HepG2 (cell line): ENCODE measurements around the gene RBBP8NL. TPM values are rescaled to one million over a fixed set of nuclear protein-coding genes. Genes with fewer than 3 reads are reported as not detected.

Source experiments
- ATAC-seq: fragments of 200-7000 bp; cut with Tn5 transposase; 3 replicates; pipeline ENCODE4 v1.9.1; 2020; ENCODE audit warnings: mild to moderate bottlenecking, moderate library complexity
- BruUV-seq: library from RNA; stranded (reverse); fragments of 400-500 nt; replicated peaks from 2 replicates; lab custom pipeline; 2021; lab: Mats Ljungman, UMichigan
- CTCF ChIA-PET: fragments of 300-600 bp; formaldehyde crosslinking; extraction: SDS; loops from one replicate; lab custom pipeline; 2021; ENCODE audit warnings: low total read pairs, inconsistent platforms, low intra/inter-chr PET ratio; lab: Yijun Ruan, JAX
- POLR2A ChIA-PET: fragments of 350-600 bp; sonication (Branson Sonifier 250); formaldehyde crosslinking; loops from one replicate; lab custom pipeline; 2020; ENCODE audit warnings: antibody characterized with exemption, inconsistent platforms; lab: Yijun Ruan, JAX
- DNase-seq: peaks from one replicate; pipeline ENCODE4 v3.0.0-alpha.2; 2015; ENCODE audit warnings: low spot score
- FAIRE-seq: peaks from 3 replicates; lab custom pipeline; 2011; peaks lifted over from hg19 to GRCh38; lab: Jason Lieb, UNC
- H2AFZ ChIP-seq: one replicate; pipeline ENCODE4 v1.6.1; 2011; ENCODE audit warnings: low read length, inconsistent platforms
- H3K27ac ChIP-seq: fragments of 300-600 bp; 3 replicates; pipeline ENCODE4 v1.8.0; 2011; ENCODE audit warnings: mixed run types, mild to moderate bottlenecking, mixed read lengths, low read length, inconsistent platforms; ENCODE audit not compliant: insufficient read depth; ENCODE audit errors: extremely low read length
- H3K27me3 ChIP-seq, 2 experiments: fragments of 200-600 bp in 1 of 2; 2 replicates in 1 of 2; 3 replicates in 1 of 2; pipeline versions ENCODE4 v1.6.0 to v1.8.0; 2011; ENCODE audit warnings: low read length in 2 of 2, mild to moderate bottlenecking in 2 of 2, moderate library complexity in 2 of 2, inconsistent platforms in 1 of 2; ENCODE audit not compliant: insufficient read depth in 2 of 2, control insufficient read depth in 1 of 2
- H3K36me3 ChIP-seq, 2 experiments: fragments of 200-600 bp in 1 of 2; replicated peaks in 1 of 2; 2 replicates in 1 of 2; 3 replicates in 1 of 2; pipeline versions ENCODE4 v1.5.1 to v1.8.0; 2011; ENCODE audit warnings: low read length in 2 of 2, inconsistent platforms in 1 of 2; ENCODE audit not compliant: insufficient read depth in 2 of 2, control insufficient read depth in 1 of 2
- H3K4me1 ChIP-seq: 2 replicates; pipeline ENCODE4 v1.5.1; 2012; ENCODE audit warnings: low read length, inconsistent platforms; ENCODE audit not compliant: insufficient read depth
- H3K4me2 ChIP-seq: 2 replicates; pipeline ENCODE4 v1.6.0; 2011; ENCODE audit warnings: low read depth, low read length, inconsistent platforms
- H3K4me3 ChIP-seq, 3 experiments: fragments of 200-600 bp in 1 of 3; sonication (generic), shearing (Covaris generic) in 1 of 3; replicated peaks in 1 of 3; 2 replicates each; pipeline ENCODE4 v1.5.1; 2011 to 2016; ENCODE audit warnings: low read length in 3 of 3, inconsistent platforms in 2 of 3, low read depth in 2 of 3, mild to moderate bottlenecking in 2 of 3, control low read depth in 1 of 3, mixed read lengths in 1 of 3; ENCODE audit not compliant: insufficient read depth in 1 of 3
- H3K79me2 ChIP-seq: one replicate; pipeline ENCODE4 v1.6.1; 2011; ENCODE audit warnings: low read length, inconsistent platforms; ENCODE audit not compliant: insufficient read depth
- H3K9ac ChIP-seq: 2 replicates; pipeline ENCODE4 v1.6.0; 2011; ENCODE audit warnings: mild to moderate bottlenecking, low read depth, low read length, inconsistent platforms; ENCODE audit not compliant: insufficient read depth
- H3K9me3 ChIP-seq: 2 replicates; pipeline ENCODE4 v1.5.1; 2012; ENCODE audit warnings: mild to moderate bottlenecking, low read length
- H4K20me1 ChIP-seq: 2 replicates; pipeline ENCODE4 v1.6.0; 2011; ENCODE audit warnings: inconsistent platforms, mild to moderate bottlenecking, low read length, moderate library complexity; ENCODE audit not compliant: insufficient read depth
- ZFX ChIP-seq: sonication (generic); formaldehyde crosslinking; IDR thresholded peaks from 2 replicates; pipeline ENCODE4 v1.4.0; 2020; ENCODE audit warnings: mild to moderate bottlenecking, low read depth, missing genetic modification reagents, moderate library complexity
- ZNF552 ChIP-seq: sonication (generic); formaldehyde crosslinking; IDR thresholded peaks from 2 replicates; pipeline ENCODE4 v1.9.0; 2022; ENCODE audit warnings: missing genetic modification reagents, mild to moderate bottlenecking, borderline replicate concordance
- ZNF563 ChIP-seq: sonication (generic); formaldehyde crosslinking; IDR thresholded peaks from 2 replicates; pipeline ENCODE4 v1.8.0; 2022; ENCODE audit warnings: mild to moderate bottlenecking, moderate library complexity, missing genetic modification reagents
- ZNF879 ChIP-seq: sonication (generic); formaldehyde crosslinking; IDR thresholded peaks from 2 replicates; pipeline ENCODE4 v1.8.1; 2023; ENCODE audit warnings: missing genetic modification reagents
- WGBS: methylation state at CpG from one replicate; pipeline ENCODE4 v1.1.6; 2017; ENCODE audit warnings: low lambda C conversion rate; 5-methylcytosine and 5-hydroxymethylcytosine counted together
- in situ Hi-C: cut with HindIII; loops from 2 replicates; pipeline ENCODE4 v1.10.0; 2017; ENCODE audit warnings: low pct_unique_long_range_greater_than_20kb; ENCODE audit not compliant: extremely low pct_ligation_motif_present
- intact Hi-C: fragments of 100-400 bp; cut with micrococcal nuclease; formaldehyde crosslinking; loops from one replicate; pipeline ENCODE4 v1.10.0; 2022; ENCODE audit not compliant: unreplicated experiment
- polyA plus RNA-seq, 8 experiments: library from polyadenylated mRNA; depleted of rRNA in 3 of 8; stranded (reverse) in 7 of 8; unstranded in 1 of 8; fragments of >200 nt; fragmentation: Illumina TruSeq in 4 of 8; extraction: Trizol in 4 of 8; gene quantifications; 2 replicates each; pipeline versions ENCODE4 v1.2.1 to v1.2.3, GENCODE V29; 2011 to 2016; ENCODE audit warnings: low read depth in 4 of 8, missing spikeins in 1 of 8, mixed read lengths in 1 of 8; ENCODE audit not compliant: insufficient read depth in 1 of 8
- total RNA-seq, 5 experiments: library from RNA; depleted of rRNA; stranded (reverse); fragments of >200 nt; fragmentation: Illumina TruSeq; extraction: Trizol; gene quantifications; 2 replicates each; pipeline ENCODE4 v1.2.3, GENCODE V29; 2016; ENCODE audit warnings: low read depth in 1 of 5
- TF ChIP-seq, protein P1 (sequence below): sonication (generic); formaldehyde crosslinking; IDR thresholded peaks from one replicate; pipeline ENCODE4 v1.5.1; 2020; ENCODE audit warnings: mild to moderate bottlenecking, missing genetic modification reagents; ENCODE audit errors: not compliant biosample characterization
- TF ChIP-seq, protein P2 (sequence below): sonication (generic); formaldehyde crosslinking; IDR thresholded peaks from 2 replicates; pipeline ENCODE4 v1.8.0; 2022; ENCODE audit warnings: mild to moderate bottlenecking, missing genetic modification reagents, moderate library complexity
- TF ChIP-seq, protein P3 (sequence below): sonication (generic); formaldehyde crosslinking; IDR thresholded peaks from 2 replicates; pipeline ENCODE4 v1.4.0; 2020; ENCODE audit warnings: mild to moderate bottlenecking, missing genetic modification reagents

The RBBP8NL gene
- total and polyA plus RNA-seq, 2 of the 13 experiments (the other 11 are each of a cell fraction or from before 2014, with no cell fraction given), result 0.69 to 0.86 TPM

DNA sequence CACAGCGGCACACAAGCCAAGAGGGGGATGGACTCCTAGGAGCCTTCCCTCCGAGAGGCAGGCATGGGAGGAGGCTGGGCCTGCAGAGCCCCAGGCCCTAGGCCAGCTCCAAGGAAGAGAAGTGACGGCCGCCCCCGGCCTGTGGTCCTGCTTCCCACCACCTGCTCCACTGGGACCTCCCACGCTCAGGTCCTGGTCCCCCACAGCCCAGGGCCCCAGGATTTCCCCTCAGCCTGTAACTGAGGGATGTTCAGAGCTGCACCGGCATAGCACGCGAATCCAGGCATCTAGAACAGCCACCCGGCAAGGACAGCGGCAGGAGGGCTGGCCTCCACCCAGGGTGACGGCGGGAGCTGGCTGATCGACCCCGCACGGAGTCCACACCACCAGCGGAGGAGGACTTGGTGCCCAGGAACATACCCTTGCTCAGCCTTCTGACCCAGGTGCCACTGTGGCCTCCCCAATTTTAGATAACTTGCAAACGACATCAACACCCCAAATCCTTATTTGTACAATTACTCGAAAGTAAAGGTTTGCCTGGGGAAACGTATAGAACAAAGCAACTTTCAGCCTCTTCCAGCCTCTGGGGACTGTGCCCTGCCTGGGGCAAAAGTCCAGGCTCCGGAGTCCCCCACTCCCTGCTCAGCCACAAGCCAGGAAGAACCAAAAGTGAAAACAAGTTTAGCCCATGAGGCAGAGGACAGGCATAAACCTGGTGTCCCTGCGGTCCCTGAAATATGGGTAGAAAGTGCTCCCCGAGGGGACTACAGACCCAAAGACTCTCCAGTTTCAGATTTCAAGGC lies 45.0 kb upstream of the RBBP8NL start (continued):
- TF ChIP-seq, protein P1, sequence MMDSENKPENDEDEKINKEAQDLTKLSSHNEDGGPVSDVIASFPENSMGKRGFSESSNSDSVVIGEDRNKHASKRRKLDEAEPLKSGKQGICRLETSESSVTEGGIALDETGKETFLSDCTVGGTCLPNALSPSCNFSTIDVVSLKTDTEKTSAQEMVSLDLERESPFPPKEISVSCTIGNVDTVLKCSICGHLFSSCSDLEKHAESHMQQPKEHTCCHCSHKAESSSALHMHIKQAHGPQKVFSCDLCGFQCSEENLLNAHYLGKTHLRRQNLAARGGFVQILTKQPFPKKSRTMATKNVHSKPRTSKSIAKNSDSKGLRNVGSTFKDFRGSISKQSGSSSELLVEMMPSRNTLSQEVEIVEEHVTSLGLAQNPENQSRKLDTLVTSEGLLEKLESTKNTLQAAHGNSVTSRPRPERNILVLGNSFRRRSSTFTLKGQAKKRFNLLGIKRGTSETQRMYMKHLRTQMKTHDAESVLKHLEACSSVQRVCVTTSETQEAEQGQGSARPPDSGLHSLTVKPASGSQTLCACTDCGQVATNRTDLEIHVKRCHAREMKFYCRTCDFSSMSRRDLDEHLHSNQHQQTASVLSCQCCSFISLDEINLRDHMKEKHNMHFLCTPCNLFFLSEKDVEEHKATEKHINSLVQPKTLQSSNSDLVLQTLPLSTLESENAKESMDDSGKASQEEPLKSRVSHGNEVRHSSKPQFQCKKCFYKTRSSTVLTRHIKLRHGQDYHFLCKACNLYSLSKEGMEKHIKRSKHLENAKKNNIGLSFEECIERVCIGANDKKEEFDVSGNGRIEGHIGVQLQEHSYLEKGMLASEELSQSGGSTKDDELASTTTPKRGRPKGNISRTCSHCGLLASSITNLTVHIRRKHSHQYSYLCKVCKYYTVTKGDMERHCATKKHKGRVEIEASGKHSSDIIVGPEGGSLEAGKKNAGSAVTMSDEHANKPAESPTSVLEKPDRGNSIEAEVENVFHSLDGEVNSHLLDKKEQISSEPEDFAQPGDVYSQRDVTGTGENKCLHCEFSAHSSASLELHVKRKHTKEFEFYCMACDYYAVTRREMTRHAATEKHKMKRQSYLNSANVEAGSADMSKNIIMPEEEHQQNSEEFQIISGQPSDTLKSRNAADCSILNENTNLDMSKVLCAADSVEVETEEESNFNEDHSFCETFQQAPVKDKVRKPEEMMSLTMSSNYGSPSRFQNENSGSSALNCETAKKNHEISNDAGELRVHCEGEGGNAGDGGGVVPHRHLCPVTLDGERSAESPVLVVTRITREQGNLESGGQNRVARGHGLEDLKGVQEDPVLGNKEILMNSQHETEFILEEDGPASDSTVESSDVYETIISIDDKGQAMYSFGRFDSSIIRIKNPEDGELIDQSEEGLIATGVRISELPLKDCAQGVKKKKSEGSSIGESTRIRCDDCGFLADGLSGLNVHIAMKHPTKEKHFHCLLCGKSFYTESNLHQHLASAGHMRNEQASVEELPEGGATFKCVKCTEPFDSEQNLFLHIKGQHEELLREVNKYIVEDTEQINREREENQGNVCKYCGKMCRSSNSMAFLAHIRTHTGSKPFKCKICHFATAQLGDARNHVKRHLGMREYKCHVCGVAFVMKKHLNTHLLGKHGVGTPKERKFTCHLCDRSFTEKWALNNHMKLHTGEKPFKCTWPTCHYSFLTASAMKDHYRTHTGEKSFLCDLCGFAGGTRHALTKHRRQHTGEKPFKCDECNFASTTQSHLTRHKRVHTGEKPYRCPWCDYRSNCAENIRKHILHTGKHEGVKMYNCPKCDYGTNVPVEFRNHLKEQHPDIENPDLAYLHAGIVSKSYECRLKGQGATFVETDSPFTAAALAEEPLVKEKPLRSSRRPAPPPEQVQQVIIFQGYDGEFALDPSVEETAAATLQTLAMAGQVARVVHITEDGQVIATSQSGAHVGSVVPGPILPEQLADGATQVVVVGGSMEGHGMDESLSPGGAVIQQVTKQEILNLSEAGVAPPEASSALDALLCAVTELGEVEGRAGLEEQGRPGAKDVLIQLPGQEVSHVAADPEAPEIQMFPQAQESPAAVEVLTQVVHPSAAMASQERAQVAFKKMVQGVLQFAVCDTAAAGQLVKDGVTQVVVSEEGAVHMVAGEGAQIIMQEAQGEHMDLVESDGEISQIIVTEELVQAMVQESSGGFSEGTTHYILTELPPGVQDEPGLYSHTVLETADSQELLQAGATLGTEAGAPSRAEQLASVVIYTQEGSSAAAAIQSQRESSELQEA (CRISPR knock-in tag), result peak; percentile 89
- TF ChIP-seq ZNF552, result peak; percentile 24; the same call in 1 of the 2 replicates

DNA sequence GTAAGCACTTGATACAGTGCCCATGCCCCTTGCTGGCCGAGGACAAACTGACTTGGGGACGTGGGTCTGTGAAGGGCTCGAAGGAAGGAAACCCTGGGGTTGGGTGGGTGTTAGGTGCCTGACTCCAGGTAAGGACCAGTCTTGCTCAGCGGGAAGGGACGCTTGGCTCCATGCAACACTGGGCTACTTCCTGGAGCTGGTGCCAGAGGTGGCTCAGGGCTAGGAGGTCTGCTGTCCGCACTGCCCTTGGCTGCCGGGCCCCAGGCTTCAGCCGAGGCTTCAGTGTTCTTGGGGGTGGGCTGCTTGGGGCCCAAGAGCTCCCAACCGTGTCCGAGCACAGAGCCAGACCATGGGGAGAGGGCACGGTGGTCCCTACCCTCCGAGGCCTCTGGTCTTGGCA lies 43.1 kb upstream of the RBBP8NL start:
- intact Hi-C loops, result no loop called here
- no peak for TF ChIP-seq ZNF879 (CRISPR knock-in tag)
- TF ChIP-seq ZNF563 (CRISPR knock-in tag), result 0 out of 2 replicates have a peak, but pooled peaks have one; percentile 32
- TF ChIP-seq ZFX (CRISPR knock-in tag), result no peak
- TF ChIP-seq, protein P2, sequence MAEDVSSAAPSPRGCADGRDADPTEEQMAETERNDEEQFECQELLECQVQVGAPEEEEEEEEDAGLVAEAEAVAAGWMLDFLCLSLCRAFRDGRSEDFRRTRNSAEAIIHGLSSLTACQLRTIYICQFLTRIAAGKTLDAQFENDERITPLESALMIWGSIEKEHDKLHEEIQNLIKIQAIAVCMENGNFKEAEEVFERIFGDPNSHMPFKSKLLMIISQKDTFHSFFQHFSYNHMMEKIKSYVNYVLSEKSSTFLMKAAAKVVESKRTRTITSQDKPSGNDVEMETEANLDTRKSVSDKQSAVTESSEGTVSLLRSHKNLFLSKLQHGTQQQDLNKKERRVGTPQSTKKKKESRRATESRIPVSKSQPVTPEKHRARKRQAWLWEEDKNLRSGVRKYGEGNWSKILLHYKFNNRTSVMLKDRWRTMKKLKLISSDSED (CRISPR knock-in tag), result 0 out of 2 replicates have a peak, but pooled peaks have one; percentile 17
- TF ChIP-seq, protein P3, sequence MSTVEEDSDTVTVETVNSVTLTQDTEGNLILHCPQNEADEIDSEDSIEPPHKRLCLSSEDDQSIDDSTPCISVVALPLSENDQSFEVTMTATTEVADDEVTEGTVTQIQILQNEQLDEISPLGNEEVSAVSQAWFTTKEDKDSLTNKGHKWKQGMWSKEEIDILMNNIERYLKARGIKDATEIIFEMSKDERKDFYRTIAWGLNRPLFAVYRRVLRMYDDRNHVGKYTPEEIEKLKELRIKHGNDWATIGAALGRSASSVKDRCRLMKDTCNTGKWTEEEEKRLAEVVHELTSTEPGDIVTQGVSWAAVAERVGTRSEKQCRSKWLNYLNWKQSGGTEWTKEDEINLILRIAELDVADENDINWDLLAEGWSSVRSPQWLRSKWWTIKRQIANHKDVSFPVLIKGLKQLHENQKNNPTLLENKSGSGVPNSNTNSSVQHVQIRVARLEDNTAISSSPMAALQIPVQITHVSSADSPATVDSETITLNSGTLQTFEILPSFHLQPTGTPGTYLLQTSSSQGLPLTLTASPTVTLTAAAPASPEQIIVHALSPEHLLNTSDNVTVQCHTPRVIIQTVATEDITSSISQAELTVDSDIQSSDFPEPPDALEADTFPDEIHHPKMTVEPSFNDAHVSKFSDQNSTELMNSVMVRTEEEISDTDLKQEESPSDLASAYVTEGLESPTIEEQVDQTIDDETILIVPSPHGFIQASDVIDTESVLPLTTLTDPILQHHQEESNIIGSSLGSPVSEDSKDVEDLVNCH (CRISPR knock-in tag), result no peak
- in situ Hi-C loops, result no loop called here
- ChIA-PET POLR2A (no interaction called here), CTCF (no interaction called here)
- Histone ChIP-seq H3K4me1 (peaks cover 20% of the 10 kb centered on the region), H3K27me3 (peaks cover 16 to 27% of the 10 kb centered on the region in 2 experiments; a peak in 4 of 5 replicates), H3K36me3 (no peaks in the 10 kb centered on the region), H3K9ac (no peak overlapping the region), H3K9me3 (no peaks in the 10 kb centered on the region), H2AFZ (no peak overlapping the region), H4K20me1 (no peaks in the 10 kb centered on the region), H3K27ac (no peak overlapping the region), H3K79me2 (no peaks in the 10 kb centered on the region), H3K4me2 (no peak overlapping the region), H3K4me3 (no peak overlapping the region)
- 60% methylated on average over 9 of the region's 12 CpGs for WGBS
- BruUV-seq, result no TSS peak
- no peak for FAIRE-seq
- no peak for ATAC-seq
- DNase-seq, result no peak
